ENCODE results near the gene ARSI.

- TF ChIP-seq CTCF (IDR thresholded peaks at IDR 0.05) (no peak), POLR2A (IDR thresholded peaks at IDR 0.05; ENCODE audit: low read length) (no peak), USF2 (IDR thresholded peaks at IDR 0.05) (no peak), EP300 (IDR thresholded peaks at IDR 0.05) (no peak), RFX5 (IDR thresholded peaks at IDR 0.05) (no peak), RCOR1 (IDR thresholded peaks at IDR 0.05; ENCODE audit: low read depth, low read length) (no peak)
Observed at GRCh38 chr5:150322202-150322601, 19.5 kb upstream of the ARSI start.
